GM19324 (cell line): Measurements from ENCODE around the gene CTSL.

ENCODE experiments used
- ATAC-seq: cut with Tn5 transposase; IDR thresholded peaks from one replicate; pipeline ENCODE4 v1.9.1; 2021; ENCODE audit warnings: mild to moderate bottlenecking, moderate library complexity; ENCODE audit not compliant: unreplicated experiment, low FRiP score

Gene CTSL

GRCh38 chr9:87699835-87700234 lies 26.1 kb upstream of the CTSL start:
- no peak for ATAC-seq

DNA sequence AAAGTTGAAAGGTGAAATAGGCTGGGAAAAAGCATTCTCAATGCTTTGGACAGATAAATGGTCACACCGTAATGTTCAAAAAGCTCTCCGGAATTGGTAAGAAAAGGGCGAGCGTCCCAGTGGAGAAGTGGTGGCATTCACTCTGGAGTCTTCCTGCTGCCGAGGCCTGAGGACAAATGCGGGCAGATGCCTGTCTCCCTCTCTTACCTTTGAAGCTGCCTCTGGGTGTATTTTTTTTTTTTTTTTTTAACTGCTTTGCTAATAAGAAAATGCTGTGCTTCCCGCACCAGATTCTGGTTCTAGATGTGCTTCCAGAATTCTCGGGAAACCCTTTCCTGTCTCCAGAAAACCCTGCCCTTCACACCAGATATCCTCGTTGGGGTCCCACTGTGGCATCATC lies 24.4 kb upstream of the CTSL start:
- no peak for ATAC-seq

GRCh38 chr9:87701931-87702421 lies 23.9 kb upstream of the CTSL start:
- ATAC-seq = no peak

GRCh38 chr9:87702921-87703320 lies 23.0 kb upstream of the CTSL start:
- ATAC-seq = no peak

DNA sequence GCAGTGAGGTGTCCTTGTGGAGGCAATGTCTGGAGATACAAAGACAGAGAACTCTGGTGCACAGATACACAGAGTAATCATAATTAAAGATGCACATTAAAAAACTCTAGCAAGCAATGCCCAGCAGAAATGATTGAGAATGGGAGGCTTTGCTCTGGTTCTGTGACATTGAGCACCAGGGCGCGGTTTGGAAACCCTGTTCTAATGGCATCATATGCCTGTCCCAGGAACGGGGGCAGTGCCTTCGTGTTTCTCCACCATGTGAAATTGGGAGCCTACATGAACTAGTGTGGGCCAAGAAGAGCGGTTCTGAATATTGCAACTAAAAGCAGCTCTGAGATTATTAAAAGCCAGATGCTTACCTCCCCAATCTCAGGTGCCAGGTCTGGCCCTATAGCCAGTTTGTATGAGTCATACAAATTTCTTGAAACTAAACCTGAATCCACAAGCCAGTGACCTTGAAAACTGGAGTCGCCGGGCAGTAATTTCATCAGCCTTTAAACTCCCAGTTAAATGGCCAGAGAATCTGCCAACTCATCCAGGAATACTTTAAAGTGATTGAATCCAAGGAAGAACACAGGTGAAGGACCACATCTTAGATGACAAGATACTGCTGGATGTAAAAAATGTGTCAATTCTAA lies 22.2 kb upstream of the CTSL start:
- ATAC-seq = no peak

DNA sequence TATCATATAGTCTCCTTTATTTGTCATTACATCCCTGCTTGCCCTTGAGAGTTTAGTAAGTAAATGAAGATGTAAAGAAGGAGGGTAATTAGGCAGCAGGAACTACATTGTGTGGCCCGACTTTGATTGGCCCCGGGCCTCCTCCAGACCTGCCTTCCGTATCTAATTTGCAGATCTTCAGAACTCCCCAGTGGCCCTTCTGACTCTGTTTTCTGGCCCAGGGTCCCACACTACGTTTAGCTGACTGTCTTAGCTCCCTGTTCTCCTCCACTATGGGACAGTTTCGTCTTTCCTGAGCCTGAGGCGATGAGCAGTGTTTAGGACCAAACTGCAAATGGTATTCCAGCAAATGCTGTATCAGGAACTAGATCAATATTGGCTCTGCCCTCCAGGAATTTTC lies 21.6 kb upstream of the CTSL start:
- ATAC-seq = no peak

DNA sequence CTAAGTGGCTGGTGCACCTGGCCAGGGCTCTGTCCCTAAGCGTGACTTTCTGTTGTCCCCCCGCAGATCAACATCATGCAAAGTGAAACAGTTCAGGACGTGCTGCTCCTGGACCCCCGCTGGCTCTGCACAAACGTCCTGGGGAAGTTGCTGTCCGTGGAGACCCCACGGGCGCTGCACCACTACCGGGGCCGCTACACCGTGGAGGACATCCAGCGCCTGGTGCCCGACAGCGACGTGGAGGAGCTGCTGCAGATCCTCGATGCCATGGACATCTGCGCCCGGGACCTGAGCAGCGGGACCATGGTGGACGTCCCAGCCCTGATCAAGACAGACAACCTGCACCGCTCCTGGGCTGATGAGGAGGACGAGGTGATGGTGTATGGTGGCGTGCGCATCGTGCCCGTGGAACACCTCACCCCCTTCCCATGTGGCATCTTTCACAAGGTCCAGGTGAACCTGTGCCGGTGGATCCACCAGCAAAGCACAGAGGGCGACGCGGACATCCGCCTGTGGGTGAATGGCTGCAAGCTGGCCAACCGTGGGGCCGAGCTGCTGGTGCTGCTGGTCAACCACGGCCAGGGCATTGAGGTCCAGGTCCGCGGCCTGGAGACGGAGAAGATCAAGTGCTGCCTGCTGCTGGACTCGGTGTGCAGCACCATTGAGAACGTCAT lies 19.7 kb upstream of the CTSL start:
- ATAC-seq = no peak

GRCh38 chr9:87707805-87708506 lies 18.0 kb upstream of the CTSL start:
- ATAC-seq = no peak

GRCh38 chr9:87708546-87708945 lies 17.4 kb upstream of the CTSL start:
- no peak for ATAC-seq

GRCh38 chr9:87708986-87709728 lies 16.8 kb upstream of the CTSL start:
- no peak for ATAC-seq

- ATAC-seq = no peak
Measured at GRCh38 chr9:87710443-87710842, 15.5 kb upstream of the CTSL start.

DNA sequence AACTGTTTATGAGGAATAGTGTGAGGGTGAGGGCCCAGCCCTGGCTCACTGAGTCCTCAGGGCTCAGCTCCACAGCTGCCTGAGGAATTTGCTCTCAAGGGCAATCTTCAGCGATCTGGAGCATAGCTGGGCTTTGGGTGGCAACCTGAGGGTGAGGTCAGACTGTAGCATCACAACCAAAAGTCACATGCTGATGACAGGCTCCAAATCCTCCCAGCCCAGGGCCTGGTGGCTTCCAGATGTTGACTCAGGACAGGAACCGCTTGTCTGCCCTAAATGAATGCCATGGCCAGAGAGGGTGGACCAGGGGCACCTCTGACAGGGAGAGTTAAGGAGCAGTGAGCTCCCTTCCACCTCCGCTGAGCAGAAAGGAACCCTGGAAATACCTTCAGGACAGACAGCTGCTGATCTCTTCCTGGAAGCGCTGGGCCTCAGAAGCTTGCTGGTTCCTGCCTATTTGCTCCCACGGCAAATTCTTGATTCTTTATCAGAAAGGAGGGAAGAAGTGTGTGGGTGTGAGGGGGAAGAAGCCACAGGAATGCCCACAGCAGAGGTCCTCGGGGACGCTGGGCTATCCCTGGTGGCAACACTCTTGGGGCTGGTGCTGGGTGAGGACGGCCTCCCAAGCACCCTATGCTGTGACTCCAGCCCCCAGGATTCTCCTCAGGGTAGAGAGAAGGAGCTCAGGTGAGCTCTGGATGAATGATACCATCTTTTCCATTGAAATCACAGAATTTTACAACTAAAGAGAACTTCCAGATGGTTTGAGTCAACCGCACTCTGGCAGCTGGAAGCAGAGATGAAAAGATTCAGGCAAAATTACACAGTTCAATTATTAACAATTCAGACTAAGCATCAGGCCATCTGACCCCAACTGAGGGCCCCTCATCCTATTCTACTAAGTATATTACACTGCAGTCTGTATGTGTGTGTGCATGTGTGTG lies 13.8 kb upstream of the CTSL start:
- no peak for ATAC-seq

DNA sequence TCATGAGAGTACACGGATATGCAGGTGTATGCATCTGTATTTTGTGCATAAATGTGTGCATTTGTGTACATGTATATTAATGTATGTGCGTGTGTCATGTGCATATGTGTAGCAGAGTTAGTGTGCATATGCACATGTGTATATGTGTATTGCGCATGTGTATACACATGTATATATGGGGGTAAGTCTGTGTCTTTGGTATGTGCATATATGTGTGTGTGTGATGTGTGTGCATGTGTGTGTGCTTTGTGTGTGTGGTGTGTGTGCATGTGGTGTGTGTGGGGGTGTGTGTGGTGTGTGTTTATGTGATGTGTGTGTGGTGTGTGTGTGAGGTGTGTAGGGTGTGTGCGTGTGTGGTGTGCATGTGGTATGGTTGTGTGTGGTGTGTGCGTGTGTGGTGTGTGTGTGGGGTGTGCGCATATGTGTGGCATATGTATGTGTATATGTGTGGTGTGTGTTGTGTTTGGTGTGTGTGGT lies 13.1 kb upstream of the CTSL start:
- no peak for ATAC-seq

GRCh38 chr9:87713278-87713987 lies 12.5 kb upstream of the CTSL start:
- ATAC-seq = no peak

DNA sequence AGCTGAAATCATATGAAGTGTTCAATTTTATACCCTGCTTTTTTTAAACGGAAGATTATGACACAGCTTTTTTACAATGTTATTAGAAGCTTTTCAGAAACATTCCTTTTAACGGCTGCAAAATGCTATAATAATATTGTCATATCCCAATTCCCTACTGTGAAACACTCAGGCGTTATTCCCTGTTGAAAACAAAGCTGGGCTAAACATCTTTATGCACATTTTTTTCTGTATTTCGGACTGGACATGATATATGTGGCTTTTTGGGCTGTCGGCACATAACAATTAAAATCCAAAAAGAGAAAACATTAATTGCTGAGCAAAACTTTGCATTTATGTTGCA lies 12.0 kb upstream of the CTSL start:
- ATAC-seq = no peak

- ATAC-seq = no peak
Measured at GRCh38 chr9:87714819-87715218, 11.1 kb upstream of the CTSL start.

DNA sequence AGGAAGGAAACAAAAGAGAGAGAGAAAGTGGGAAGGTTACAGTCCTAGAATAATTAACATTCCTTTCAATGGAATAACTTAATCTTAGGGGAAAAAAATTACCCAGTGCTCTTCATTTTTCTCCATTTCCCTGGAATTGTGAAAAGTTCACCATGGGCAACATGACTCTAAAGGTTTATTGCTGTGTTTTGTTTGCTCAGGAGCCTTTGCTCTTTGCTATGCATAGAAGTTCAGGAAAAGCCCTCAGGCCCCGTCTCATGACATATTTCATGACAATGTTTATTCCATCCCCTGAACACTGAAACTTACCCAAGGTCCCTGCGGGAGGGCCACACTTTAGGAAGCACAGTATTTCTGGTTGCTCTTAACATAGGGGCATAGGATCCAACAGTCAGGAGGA lies 9.8 kb upstream of the CTSL start:
- no peak for ATAC-seq

GRCh38 chr9:87717456-87717855 lies 8.5 kb upstream of the CTSL start:
- no peak for ATAC-seq

DNA sequence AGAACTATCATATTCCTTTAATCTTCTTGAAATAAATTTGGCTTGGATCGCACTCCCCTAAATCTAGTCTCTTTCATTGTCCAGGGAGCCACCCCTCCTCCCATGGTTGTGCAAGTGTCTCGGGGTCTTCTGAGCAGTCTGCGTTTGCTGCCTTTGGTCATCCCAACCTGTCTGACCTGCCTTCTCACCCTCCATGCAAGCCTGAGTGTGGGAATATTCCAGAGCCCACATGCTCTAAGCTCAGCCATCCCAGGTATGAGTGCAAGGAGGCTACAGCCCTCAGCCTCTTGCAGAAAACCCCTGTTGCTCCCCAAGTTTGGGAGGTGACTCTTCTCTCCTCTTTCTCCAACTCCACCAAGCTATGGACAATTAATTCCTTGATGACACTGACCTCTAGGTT lies 7.7 kb upstream of the CTSL start:
- no peak for ATAC-seq
